Stomach (tissue), 9 donors: ENCODE results near the gene COPG2. TPM values are rescaled to one million over a fixed set of nuclear protein-coding genes. Genes with fewer than 3 reads are reported as not detected.
A peak's percentile ranks its signal among the peaks of the same experiment; 100 is the strongest.

Experiments
- DNase-seq, 2 donors: peaks; one replicate each; pipeline versions ENCODE4 v3.0.0 to v3.0.0-alpha.2; 2013 to 2019
- H3K27ac ChIP-seq, 5 donors: fragments of 200-600 bp in 4 of 5; sonication (generic) in 4 of 5; one replicate each; pipeline ENCODE4 v1.5.1; 2013 to 2019; ENCODE audit warnings: mild to moderate bottlenecking in 1 of 5, moderate library complexity in 1 of 5
- H3K27me3 ChIP-seq, 3 donors: fragments of 200-600 bp; sonication (generic); one replicate each; pipeline ENCODE4 v1.5.1; 2017 to 2019; ENCODE audit warnings: mixed run types in 1 of 3
- H3K36me3 ChIP-seq, 4 donors: fragments of 200-600 bp; sonication (generic); 1 replicate in 3 of 4; 2 replicates in 1 of 4; pipeline ENCODE4 v1.5.1; 2016 to 2019
- H3K4me1 ChIP-seq, 4 donors: fragments of 200-600 bp; sonication (generic); one replicate each; pipeline ENCODE4 v1.5.1; 2016 to 2019
- H3K4me3 ChIP-seq, 4 donors: fragments of 200-600 bp; sonication (generic) in 3 of 4; one replicate each; pipeline ENCODE4 v1.5.1; 2016 to 2019; ENCODE audit warnings: mild to moderate bottlenecking in 1 of 4
- H3K9me3 ChIP-seq, 4 donors: fragments of 200-600 bp; sonication (generic); one replicate each; pipeline ENCODE4 v1.5.1; 2016 to 2019
- EP300 ChIP-seq: sonication (generic); formaldehyde crosslinking; IDR thresholded peaks from one replicate; pipeline ENCODE4 v1.6.1; 2017; ENCODE audit warnings: antibody characterized with exemption
- POLR2A ChIP-seq, 4 donors: fragments of 450-650 bp; IDR thresholded peaks; one replicate each; pipeline ENCODE4 v1.6.1; 2016; ENCODE audit warnings: antibody characterized with exemption in 4 of 4, control low read depth in 2 of 4, mild to moderate bottlenecking in 1 of 4, moderate library complexity in 1 of 4
- POLR2AphosphoS5 ChIP-seq, 3 donors: sonication (generic); formaldehyde crosslinking; IDR thresholded peaks; one replicate each; pipeline ENCODE4 v1.6.1; 2016; ENCODE audit warnings: antibody characterized with exemption in 3 of 3
- WGBS, 5 donors: extraction: QIAGEN DNeasy Blood & Tissue Kit in 3 of 5; methylation state at CpG; one replicate each; pipeline versions ENCODE4 v1.1.5 to v1.1.7; 2013 to 2018; 5-methylcytosine and 5-hydroxymethylcytosine counted together
- intact Hi-C: fragments of 100-400 bp; cut with DNase I; formaldehyde crosslinking; loops from one replicate; pipeline ENCODE4 v1.15.1; 2023; ENCODE audit warnings: low total_unique reads
- polyA plus RNA-seq, 3 donors: library from polyadenylated mRNA; stranded (reverse); fragments of 200-250 nt; gene quantifications; one replicate each; pipeline ENCODE4 v1.2.3, GENCODE V29; 2013
- total RNA-seq, 5 donors: library from RNA; depleted of rRNA; stranded (reverse); fragments of >200 nt; gene quantifications; one replicate each; pipeline versions ENCODE4 v1.1.0 to v1.2.3, GENCODE V29; 2014 to 2016
- TF ChIP-seq, protein P1 (sequence below), 7 experiments: fragments of 450-650 bp in 4 of 7; fragments of 200-600 bp in 3 of 7; sonication (generic) in 3 of 7; IDR thresholded peaks; one replicate each; pipeline ENCODE4 v1.5.1; 2016 to 2019; ENCODE audit warnings: antibody characterized with exemption in 7 of 7, control low read depth in 2 of 7, mild to moderate bottlenecking in 1 of 7
- donor health status: healthy with polysubstance abuse.
- donor health status: Bipolar disorder and iron deficiency.
- donor health status: healthy.

The COPG2 gene
- total and polyA plus RNA-seq, 8 donors: 6.6 to 50.0 (median 7.7) TPM

DNA sequence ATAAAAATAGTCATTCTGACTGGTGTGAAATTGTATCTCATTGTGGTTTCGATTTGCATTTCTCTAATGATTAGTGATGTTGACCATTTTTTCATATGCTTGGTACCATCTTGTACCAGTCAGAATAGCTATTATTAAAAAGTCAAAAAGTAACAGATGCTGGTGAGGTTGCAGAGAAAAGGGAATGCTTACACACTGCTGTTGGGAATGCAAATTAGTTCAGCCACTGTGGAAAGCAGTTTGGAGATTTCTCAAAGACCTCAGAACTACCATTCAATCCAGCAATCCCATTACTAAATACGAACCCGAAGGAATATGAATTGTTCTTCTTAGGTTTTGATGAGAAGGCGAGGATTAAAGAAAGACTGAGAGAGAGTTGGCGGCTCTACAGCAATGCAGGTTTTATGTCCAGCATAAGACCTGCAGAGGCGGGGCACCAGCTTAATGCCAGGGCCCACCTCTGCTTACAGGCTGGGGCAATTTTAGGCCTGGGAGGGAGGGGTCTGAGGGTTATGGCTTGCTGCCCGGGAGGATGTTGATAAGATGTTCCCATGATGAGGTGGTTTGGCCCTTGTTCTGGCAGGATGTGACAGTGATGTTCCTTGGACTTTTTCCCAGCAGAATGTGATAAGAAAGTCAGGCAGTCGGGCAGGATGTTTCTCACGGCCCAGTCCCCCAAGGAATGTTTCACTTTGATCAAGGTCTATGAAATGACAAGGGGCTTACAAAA, 102.2 kb downstream of the COPG2 start:
- WGBS, 5 donors: 86 to 92% (median 90%) methylated on average over 9 of the region's 9 CpGs
- Histone ChIP-seq H3K4me1 (no peaks in the 10 kb centered on the region), H3K36me3 (no peaks in the 10 kb centered on the region), H3K27me3 (no peaks in the 10 kb centered on the region), H3K4me3 (no peak overlapping the region), H3K27ac (no peak overlapping the region), H3K9me3 (peaks cover 0 to 20% (median 3%) of the 10 kb centered on the region in 4 donors)
- intact Hi-C loops: no loop called here
- peak in 1 of 2 donors; percentile 4 for DNase-seq
- TF ChIP-seq POLR2AphosphoS5 (IDR thresholded peaks at IDR 0.05) (no peak), POLR2A (IDR thresholded peaks at IDR 0.05) (no peak), EP300 (no peak)
- TF ChIP-seq, protein P1, sequence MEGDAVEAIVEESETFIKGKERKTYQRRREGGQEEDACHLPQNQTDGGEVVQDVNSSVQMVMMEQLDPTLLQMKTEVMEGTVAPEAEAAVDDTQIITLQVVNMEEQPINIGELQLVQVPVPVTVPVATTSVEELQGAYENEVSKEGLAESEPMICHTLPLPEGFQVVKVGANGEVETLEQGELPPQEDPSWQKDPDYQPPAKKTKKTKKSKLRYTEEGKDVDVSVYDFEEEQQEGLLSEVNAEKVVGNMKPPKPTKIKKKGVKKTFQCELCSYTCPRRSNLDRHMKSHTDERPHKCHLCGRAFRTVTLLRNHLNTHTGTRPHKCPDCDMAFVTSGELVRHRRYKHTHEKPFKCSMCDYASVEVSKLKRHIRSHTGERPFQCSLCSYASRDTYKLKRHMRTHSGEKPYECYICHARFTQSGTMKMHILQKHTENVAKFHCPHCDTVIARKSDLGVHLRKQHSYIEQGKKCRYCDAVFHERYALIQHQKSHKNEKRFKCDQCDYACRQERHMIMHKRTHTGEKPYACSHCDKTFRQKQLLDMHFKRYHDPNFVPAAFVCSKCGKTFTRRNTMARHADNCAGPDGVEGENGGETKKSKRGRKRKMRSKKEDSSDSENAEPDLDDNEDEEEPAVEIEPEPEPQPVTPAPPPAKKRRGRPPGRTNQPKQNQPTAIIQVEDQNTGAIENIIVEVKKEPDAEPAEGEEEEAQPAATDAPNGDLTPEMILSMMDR (IDR thresholded peaks at IDR 0.05): no peak

DNA sequence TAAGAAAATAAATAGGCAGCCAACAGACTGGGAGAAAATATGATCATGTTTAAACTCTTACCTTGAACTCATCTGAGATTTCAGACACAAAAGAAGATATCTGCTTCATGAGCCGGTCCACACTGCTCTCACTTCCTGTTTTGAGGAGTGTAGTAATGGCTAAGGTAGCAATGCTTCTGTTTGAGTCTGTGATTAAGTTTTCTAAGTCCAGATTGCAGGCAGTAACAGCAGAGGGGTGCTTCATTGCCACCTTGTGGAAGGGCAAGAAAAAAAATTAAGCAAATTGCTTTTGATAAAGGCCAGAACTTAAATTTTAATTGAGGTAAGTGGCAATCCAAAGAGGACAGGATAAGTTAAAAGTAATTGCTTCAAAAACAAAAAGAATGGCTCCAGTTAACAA, 107.6 kb downstream of the COPG2 start:
- Histone ChIP-seq H3K27me3 (no peaks in the 10 kb centered on the region), H3K27ac (no peak overlapping the region), H3K9me3 (peaks cover 0 to 8% (median 3%) of the 10 kb centered on the region in 4 donors), H3K4me3 (no peak overlapping the region), H3K36me3 (peaks cover 0 to 10% (median 8%) of the 10 kb centered on the region in 4 donors), H3K4me1 (no peaks in the 10 kb centered on the region)
- peak in 1 of 2 donors; percentile 20 for DNase-seq
- TF ChIP-seq, protein P1 (IDR thresholded peaks at IDR 0.05): peak in 1 of 7 experiments; percentile 36
- TF ChIP-seq EP300: no peak
- TF ChIP-seq POLR2AphosphoS5 (IDR thresholded peaks at IDR 0.05): no peak
- WGBS, 5 donors: 44 to 67% (median 62%) methylated on average over 1 of the region's 1 CpG
- intact Hi-C loops: no loop called here

DNA sequence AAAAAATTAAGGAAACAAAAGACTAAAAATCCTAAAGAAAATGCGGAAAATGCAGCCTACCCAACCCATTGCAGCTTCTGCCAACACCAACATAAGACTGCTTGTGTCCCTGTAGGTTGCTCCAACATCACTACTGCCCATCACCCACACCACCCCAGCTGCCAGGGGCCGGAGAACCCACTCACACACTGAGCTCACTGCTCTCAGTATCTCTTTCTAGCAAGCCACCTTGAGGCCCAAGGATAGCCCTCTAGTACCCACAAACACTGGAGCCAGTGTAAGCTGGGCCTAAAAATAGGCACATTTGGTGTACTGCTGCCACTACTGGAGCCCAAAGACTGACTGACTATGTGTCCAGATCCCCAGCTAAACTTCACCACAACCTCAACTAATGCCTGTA, 109.4 kb downstream of the COPG2 start:
- intact Hi-C loops: no loop called here
- WGBS, 5 donors: 94 to 100% (median 98%) methylated on average over 2 of the region's 2 CpGs
- TF ChIP-seq EP300 (no peak), POLR2A (IDR thresholded peaks at IDR 0.05) (no peak)
- TF ChIP-seq, protein P1 (IDR thresholded peaks at IDR 0.05): no peak
- no peaks in the 10 kb centered on the region for H3K27me3 ChIP-seq
- H3K36me3 ChIP-seq: peaks cover 0 to 16% (median 12%) of the 10 kb centered on the region in 4 donors
- DNase-seq: no peak
- no peak overlapping the region for H3K4me3 ChIP-seq
- H3K27ac ChIP-seq: no peak overlapping the region
- no peaks in the 10 kb centered on the region for H3K4me1 ChIP-seq
- H3K9me3 ChIP-seq: no peaks in the 10 kb centered on the region

DNA sequence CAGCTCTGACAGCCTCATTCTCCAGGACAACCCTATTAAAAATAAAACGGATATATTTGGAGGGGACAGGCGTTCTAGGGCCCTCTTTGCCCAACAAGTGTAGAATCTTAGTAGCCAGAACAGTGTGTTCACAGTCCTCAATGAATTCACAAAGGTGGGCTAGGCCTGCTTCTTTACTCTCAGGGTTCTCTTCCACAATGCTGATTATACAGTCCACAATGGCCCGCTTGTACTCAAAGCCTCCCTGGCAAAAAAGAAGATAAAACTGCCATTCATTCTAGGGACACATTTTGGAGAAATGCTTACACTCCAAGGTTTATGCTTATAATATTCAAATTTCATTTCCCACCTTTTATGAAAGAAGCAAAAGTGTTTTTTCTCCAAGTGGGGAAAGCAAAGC, 114.1 kb downstream of the COPG2 start:
- H3K27ac ChIP-seq: no peak overlapping the region
- TF ChIP-seq POLR2A (IDR thresholded peaks at IDR 0.05) (no peak), POLR2AphosphoS5 (IDR thresholded peaks at IDR 0.05) (no peak), EP300 (no peak)
- TF ChIP-seq, protein P1 (IDR thresholded peaks at IDR 0.05): no peak
- no peaks in the 10 kb centered on the region for H3K9me3 ChIP-seq
- DNase-seq: no peak
- intact Hi-C loops: no loop called here
- H3K36me3 ChIP-seq: peaks cover 0 to 45% (median 34%) of the 10 kb centered on the region in 4 donors
- H3K4me1 ChIP-seq: no peaks in the 10 kb centered on the region
- WGBS, 5 donors: 86 to 95% (median 93%) methylated on average over 3 of the region's 3 CpGs
- H3K27me3 ChIP-seq: no peaks in the 10 kb centered on the region
- H3K4me3 ChIP-seq: no peak overlapping the region
